ENCODE measurements around the gene PPP3CB. TPM values are rescaled to one million over a fixed set of nuclear protein-coding genes. Genes with fewer than 3 reads are reported as not detected.

Gene PPP3CB
- total and polyA plus RNA-seq, 12 donors, result 26.7 to 60.6 (median 46.7) TPM

GRCh38 chr10:73537288-73537687 is 41.5 kb upstream of the PPP3CB start:
- Histone ChIP-seq H3K27me3 (no peaks in the 10 kb centered on the region), H3K4me3 (no peak overlapping the region), H3K27ac (no peak overlapping the region), H3K36me3 (replicated peaks in 1 of 2) (no peaks in the 10 kb centered on the region), H3K4me1 (replicated peaks in 1 of 2) (no peaks in the 10 kb centered on the region), H3K9me3 (replicated peaks in 1 of 3) (no peaks in the 10 kb centered on the region)
- WGBS, 4 donors, result 75 to 81% (median 77%) methylated on average over 2 of the region's 2 CpGs
- intact Hi-C loops (cut with DNase I), result no loop called here
- TF ChIP-seq POLR2A (IDR thresholded peaks at IDR 0.05) (no peak), CTCF (IDR thresholded peaks at IDR 0.05) (no peak)
- DNase-seq, result no peak

GRCh38 chr10:73534857-73535256 is 39.0 kb upstream of the PPP3CB start:
- H3K27me3 ChIP-seq, result no peaks in the 10 kb centered on the region
- no peaks in the 10 kb centered on the region for H3K36me3 ChIP-seq (replicated peaks in 1 of 2)
- intact Hi-C loops (cut with DNase I), result loop anchor here in 1 of 2 donors (5.0 kb wide), 1 partner anchor 107 kb away; the partner anchor contains the start of gene MYOZ1
- H3K9me3 ChIP-seq (replicated peaks in 1 of 3), result no peaks in the 10 kb centered on the region
- no peaks in the 10 kb centered on the region for H3K4me1 ChIP-seq (replicated peaks in 1 of 2)
- H3K27ac ChIP-seq, result no peak overlapping the region
- DNase-seq, result no peak
- H3K4me3 ChIP-seq, result no peak overlapping the region
- TF ChIP-seq CTCF (IDR thresholded peaks at IDR 0.05) (no peak), POLR2A (IDR thresholded peaks at IDR 0.05) (no peak)
- 74 to 88% (median 82%) methylated on average over 1 of the region's 1 CpG for WGBS, 4 donors

GRCh38 chr10:73529089-73529832 is 33.4 kb upstream of the PPP3CB start:
- Histone ChIP-seq H3K9me3 (replicated peaks in 1 of 3) (no peaks in the 10 kb centered on the region), H3K4me1 (replicated peaks in 1 of 2) (no peaks in the 10 kb centered on the region), H3K27me3 (no peaks in the 10 kb centered on the region), H3K36me3 (replicated peaks in 1 of 2) (no peaks in the 10 kb centered on the region), H3K27ac (no peak overlapping the region), H3K4me3 (no peak overlapping the region)
- DNase-seq, result peak; percentile 43 to 74 (median 66)
- no peak for TF ChIP-seq POLR2A (IDR thresholded peaks at IDR 0.05)
- TF ChIP-seq CTCF (IDR thresholded peaks at IDR 0.05), result peak; percentile 85 to 91 (median 86)
- intact Hi-C loops (cut with DNase I), result loop anchor here in 1 of 2 donors (2.0 kb wide), 1 partner anchor 116 kb away; no protein-coding TSS in a partner anchor
- 96 to 99% (median 98%) methylated on average over 3 to 5 of the region's 5 CpGs for WGBS, 4 donors

GRCh38 chr10:73522263-73522662 is 26.4 kb upstream of the PPP3CB start:
- no peak for DNase-seq
- no peaks in the 10 kb centered on the region for H3K27me3 ChIP-seq
- peaks cover 0 to 4% of the 10 kb centered on the region in 2 donors for H3K36me3 ChIP-seq (replicated peaks in 1 of 2)
- H3K4me3 ChIP-seq, result no peak overlapping the region
- no peak overlapping the region for H3K27ac ChIP-seq
- WGBS, 4 donors, result 81 to 95% (median 91%) methylated on average over 1 of the region's 1 CpG
- no peaks in the 10 kb centered on the region for H3K4me1 ChIP-seq (replicated peaks in 1 of 2)
- intact Hi-C loops (cut with DNase I), result no loop called here
- TF ChIP-seq POLR2A (IDR thresholded peaks at IDR 0.05) (no peak), CTCF (IDR thresholded peaks at IDR 0.05) (no peak)
- no peaks in the 10 kb centered on the region for H3K9me3 ChIP-seq (replicated peaks in 1 of 3)

Data from adrenal gland (tissue), 12 donors.